Right lung (tissue), 5 donors: ENCODE data around the gene DGKI. TPM values are rescaled to one million over a fixed set of nuclear protein-coding genes. Genes with fewer than 3 reads are reported as not detected.
"Not testable (repeated sequence)": the region's sequence is repeated elsewhere in the genome, so short reads cannot be mapped to it uniquely, and the experiment has no call there.

ENCODE experiments used
- DNase-seq, 2 donors: peaks; one replicate each; pipeline ENCODE4 v3.0.0-alpha.2; 2013
- polyA plus RNA-seq, 5 donors: library from polyadenylated mRNA; unstranded; fragments of 120-200 nt; gene quantifications; one replicate each; pipeline versions ENCODE4 v1.2.1 to v1.2.3, GENCODE V29; 2013; ENCODE audit warnings: inconsistent platforms in 1 of 5, low replicate concordance in 1 of 5; ENCODE audit not compliant: insufficient read length in 5 of 5, insufficient read depth in 1 of 5

The DGKI gene
- polyA plus RNA-seq, 5 donors: 0.36 to 0.91 (median 0.61) TPM

DNA sequence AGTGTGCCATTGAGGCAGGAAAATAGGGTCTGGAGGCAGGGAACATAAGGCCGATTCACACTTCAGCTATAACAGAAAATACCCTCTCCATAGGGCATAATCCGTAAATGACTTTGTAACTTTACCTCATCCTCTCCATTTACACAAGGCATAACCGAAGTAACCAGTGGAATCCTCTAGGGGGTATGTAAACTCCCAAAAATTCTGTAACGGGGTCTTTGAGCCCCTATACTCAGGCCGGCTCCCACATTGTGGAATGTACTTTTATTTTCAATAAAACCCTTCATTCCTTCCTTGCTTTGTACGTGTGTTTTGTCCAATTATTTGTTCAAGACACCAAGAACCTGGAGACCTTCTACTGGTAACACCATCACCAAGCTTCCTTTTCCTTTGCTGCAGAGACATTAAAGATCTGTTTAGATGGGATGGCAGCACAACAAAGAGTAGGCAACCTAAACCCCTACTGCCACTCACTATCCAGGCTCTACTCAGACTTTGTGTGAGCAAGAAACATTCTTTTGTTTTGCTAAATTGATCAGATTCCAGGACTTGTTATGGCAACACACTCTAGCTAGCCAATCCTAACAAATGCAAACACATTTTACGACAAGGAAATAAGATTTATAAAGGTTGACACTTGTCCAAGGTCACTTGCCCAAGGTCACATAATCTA, 99.3 kb downstream of the DGKI start:
- DNase-seq: no peak

GRCh38 chr7:137743021-137743420, 103.8 kb downstream of the DGKI start:
- DNase-seq: no peak

- DNase-seq: no peak
Measured at GRCh38 chr7:137742051-137742450, 104.7 kb downstream of the DGKI start.

DNA sequence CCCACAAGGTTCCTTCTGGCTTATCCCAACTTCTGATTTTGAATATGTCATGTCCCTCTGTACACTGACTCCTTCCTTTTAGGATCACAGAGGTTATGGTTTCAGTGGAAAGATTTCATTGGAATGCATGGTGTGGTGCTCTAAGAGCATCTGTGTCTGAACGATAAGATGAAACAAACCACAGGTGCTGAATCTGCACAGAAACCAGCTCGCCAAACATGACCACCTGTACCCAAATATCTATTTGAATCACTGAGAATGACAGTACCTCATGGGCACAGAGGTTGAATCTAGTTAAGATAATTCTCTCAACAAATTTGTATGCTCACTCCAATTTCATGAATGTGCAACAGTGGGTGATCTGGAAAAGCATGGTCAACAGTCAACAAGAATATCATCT, 105.3 kb downstream of the DGKI start:
- DNase-seq: no peak

- DNase-seq: no peak
Measured at GRCh38 chr7:137734221-137734620, 112.6 kb downstream of the DGKI start.

- DNase-seq: no peak
Measured at GRCh38 chr7:137732168-137732567, 114.6 kb downstream of the DGKI start.

GRCh38 chr7:137731436-137731835, 115.3 kb downstream of the DGKI start:
- DNase-seq: no peak

DNA sequence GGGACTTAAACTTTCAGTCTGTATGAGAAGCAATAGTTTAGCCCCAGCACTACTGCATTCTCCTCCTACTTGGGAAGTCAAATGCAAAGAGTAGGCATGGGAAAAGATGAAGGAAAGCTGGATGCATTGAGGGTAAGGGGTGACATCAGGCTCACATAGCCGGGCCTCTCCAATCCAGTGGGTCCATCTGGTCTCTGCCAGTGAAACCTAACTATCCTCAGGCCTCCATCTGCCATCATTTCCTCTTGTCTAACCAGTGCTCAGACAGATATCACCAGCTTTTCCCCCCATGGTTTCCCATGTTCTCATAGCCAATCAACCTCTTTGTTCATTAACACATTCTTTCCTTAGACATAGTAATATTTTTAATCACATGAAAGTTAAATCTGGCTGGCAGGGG, 118.3 kb downstream of the DGKI start:
- DNase-seq: no peak

GRCh38 chr7:137727413-137727812, 119.4 kb downstream of the DGKI start:
- DNase-seq: no peak

DNA sequence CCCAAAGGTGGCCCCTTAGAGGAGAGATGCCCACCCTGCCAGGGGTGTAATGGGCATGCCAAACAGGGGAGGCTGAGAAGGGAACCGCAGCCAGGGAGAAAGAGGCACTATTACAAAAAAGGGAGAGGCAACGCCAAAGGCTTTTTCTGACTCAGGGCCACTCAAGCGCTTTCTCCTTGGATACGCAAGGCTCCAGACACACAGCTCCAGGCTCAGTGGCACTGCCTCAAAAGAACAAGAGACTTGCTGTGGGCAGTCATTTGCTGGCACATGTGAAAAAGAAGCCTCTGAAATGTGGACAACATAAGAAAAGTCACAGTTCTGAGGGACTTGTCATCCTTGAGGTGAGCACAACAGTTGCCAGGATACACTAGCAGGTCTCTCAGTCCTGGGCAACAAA, 128.4 kb downstream of the DGKI start:
- no peak for DNase-seq

- no peak for DNase-seq
Measured at GRCh38 chr7:137717811-137718271, 128.9 kb downstream of the DGKI start.

DNA sequence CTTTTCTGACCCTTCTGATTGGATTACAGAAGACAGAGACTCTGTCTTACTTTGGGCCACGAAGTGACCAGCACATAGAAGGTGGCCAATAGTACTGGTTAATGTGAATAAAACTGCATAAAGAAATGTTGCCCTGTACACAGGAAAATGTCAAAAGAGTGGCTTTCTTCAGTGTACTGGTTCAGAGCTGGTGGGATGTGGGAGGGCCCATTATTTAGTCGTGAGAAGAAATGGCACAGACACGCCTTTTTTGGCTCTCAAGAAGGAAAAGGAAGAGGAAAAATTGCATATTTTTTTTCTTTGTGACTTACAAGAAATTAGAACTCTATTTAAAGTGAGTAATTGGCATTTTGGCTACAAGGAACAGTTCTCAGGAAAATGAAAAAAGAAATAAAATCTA, 129.7 kb downstream of the DGKI start:
- DNase-seq: no peak

GRCh38 chr7:137716061-137716460, 130.7 kb downstream of the DGKI start:
- no peak for DNase-seq

GRCh38 chr7:137715533-137715932, 131.2 kb downstream of the DGKI start:
- DNase-seq: no peak

GRCh38 chr7:137715121-137715520, 131.7 kb downstream of the DGKI start:
- no peak for DNase-seq

DNA sequence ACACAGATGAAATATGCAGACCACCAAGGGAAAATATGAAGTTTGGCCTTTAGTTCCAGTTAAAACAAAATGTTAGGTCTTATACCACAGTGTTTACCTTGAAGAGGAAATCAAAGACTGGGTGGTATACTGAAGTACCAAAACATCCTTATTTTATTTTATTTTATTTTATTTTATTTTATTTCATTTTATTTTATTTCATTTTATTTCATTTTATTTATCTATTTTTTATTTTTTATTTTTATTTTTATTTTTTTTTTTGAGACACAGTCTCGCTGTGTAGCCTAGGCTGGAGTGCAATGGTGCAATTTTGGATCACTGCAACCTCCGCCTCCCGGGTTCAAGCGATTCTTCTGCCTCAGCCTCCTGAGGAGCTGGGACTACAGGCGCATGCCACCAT, 140.4 kb downstream of the DGKI start:
- not testable (repeated sequence) for DNase-seq

DNA sequence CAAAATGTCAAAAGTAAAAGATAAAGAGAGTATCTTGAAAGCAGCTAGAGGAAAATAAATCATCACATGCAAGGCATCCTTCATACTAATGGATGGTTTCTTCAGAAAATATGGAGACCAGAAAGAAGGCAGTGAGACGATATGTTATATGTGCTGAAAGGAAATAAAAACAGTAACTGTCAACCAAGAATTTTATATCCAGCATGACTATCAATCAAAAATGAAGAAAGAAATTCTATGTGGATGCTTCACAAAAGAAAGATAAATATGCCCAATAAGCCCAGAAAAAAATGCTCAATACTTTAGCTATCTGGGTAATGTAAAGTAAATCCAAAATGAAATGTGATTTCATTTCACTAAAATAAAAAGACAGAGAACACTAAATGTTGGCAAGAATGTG, 142.1 kb downstream of the DGKI start:
- DNase-seq: no peak

DNA sequence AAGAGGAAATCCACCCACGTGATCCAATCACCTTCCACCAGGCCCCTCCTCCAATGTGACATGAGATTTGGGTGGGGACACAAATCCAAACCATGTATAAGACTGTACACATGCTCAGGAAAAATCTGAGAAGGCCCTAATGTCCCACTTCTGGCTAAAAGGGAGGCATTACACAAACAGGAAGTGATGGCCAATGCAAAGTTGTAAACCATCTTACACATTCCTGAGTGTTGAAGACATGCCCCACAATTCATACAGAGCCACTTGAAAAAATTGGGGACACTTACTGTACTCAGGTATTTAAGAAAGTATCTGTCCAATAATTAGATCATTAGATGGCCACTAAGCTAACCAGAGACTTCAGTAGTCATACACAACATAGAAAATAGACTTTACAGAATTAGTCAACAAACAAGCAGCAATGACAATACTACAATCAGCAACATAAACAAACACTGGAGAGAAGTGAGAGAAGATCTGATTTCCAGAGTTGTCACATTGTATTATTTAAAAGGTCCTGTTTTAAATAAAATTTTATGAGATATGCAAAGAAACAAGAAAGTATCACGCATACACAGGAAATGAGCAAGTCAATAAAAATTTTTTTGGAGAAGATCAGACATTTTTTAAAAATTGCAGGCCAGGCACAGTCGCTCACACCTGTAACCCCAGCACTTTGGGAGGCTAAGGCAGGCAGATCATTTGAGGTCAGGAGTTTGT, 143.3 kb downstream of the DGKI start:
- no peak for DNase-seq

- no peak for DNase-seq
Measured at GRCh38 chr7:137696988-137697387, 149.8 kb downstream of the DGKI start.

- DNase-seq: no peak
Measured at GRCh38 chr7:137696376-137696775, 150.4 kb downstream of the DGKI start.

DNA sequence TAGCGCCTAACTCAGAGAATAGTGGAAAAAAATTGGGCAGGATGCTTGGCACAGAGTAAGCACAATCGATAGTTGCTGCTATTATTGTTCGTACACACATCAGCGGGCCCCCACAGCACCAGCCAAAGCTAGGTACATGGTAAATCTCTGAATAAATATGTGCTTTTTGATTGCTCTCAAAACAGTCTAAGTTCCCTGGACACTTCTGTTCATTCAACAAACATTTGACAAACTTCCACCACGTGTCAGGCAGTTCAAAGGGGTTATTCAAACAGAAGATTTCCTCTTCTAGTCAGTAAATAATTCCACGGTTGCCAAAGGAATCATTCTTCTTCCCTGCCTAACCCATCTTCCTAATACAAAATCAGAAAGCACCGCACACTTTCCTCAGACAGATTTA, 150.8 kb downstream of the DGKI start:
- no peak for DNase-seq

GRCh38 chr7:137695494-137695893, 151.3 kb downstream of the DGKI start:
- no peak for DNase-seq

- no peak for DNase-seq
Measured at GRCh38 chr7:137694405-137694804, 152.4 kb downstream of the DGKI start.

- DNase-seq: no peak
Measured at GRCh38 chr7:137692399-137692798, 154.4 kb downstream of the DGKI start.
